K562 (cell line): ENCODE data around the gene CARD11. TPM values are rescaled to one million over a fixed set of nuclear protein-coding genes. Genes with fewer than 3 reads are reported as not detected.

Source experiments
- ATF1 ChIP-seq, 2 experiments: fragments of 450-650 bp in 1 of 2; IDR thresholded peaks; 2 replicates each; pipeline ENCODE4 v1.6.1; 2016; ENCODE audit warnings: missing compliant biosample characterization in 1 of 2, missing genetic modification characterization in 1 of 2
- CBX1 ChIP-seq: sonication (generic); IDR thresholded peaks from 2 replicates; pipeline ENCODE4 v1.6.1; 2016; ENCODE audit warnings: antibody characterized with exemption, low read depth, mild to moderate bottlenecking
- CEBPG ChIP-seq, 3 experiments: fragments of 200-800 bp in 1 of 3; sonication (Bioruptor generic) in 1 of 3; sonication (generic) in 1 of 3; formaldehyde crosslinking in 1 of 3; IDR thresholded peaks in 2 of 3; conservative IDR thresholded peaks in 1 of 3; 2 replicates each; pipeline versions ENCODE4 v1.6.1 to v1.8.0; 2016 to 2022; ENCODE audit warnings: missing compliant biosample characterization in 2 of 3, missing genetic modification characterization in 2 of 3, mild to moderate bottlenecking in 1 of 3, missing genetic modification reagents in 1 of 3
- ELF2 ChIP-seq: fragments of 250-450 bp; sonication (Bioruptor Pico); IDR thresholded peaks from 2 replicates; pipeline ENCODE4 v1.5.0; 2021; ENCODE audit warnings: mild to moderate bottlenecking
- HCFC1 ChIP-seq: IDR thresholded peaks from 2 replicates; pipeline ENCODE4 v1.6.1; 2012; ENCODE audit warnings: low read depth, low read length, improper control_type of control experiment
- NR2F6 ChIP-seq: fragments of 450-650 bp; formaldehyde crosslinking; IDR thresholded peaks from 2 replicates; pipeline ENCODE4 v1.4.0; 2020; ENCODE audit warnings: mild to moderate bottlenecking
- PHTF2 ChIP-seq: fragments of 250-450 bp; sonication (Bioruptor Pico); IDR thresholded peaks from 2 replicates; pipeline ENCODE4 v1.5.0; 2021; ENCODE audit warnings: mild to moderate bottlenecking
- PML ChIP-seq: IDR thresholded peaks from 2 replicates; pipeline ENCODE4 v1.6.1; 2012; ENCODE audit warnings: low read length, inconsistent platforms
- STAG1 ChIP-seq: sonication (generic); formaldehyde crosslinking; IDR thresholded peaks from 2 replicates; pipeline ENCODE4 v1.5.0; 2020; ENCODE audit warnings: missing genetic modification reagents, borderline replicate concordance
- ZNF239 ChIP-seq: fragments of 250-450 bp; sonication (Bioruptor Pico); IDR thresholded peaks from 2 replicates; pipeline ENCODE4 v1.4.0; 2020; ENCODE audit warnings: mild to moderate bottlenecking
- ZNF384 ChIP-seq: IDR thresholded peaks from 2 replicates; pipeline ENCODE4 v1.6.1; 2012; ENCODE audit warnings: low read depth, low read length, improper control_type of control experiment
- polyA plus RNA-seq, 8 experiments: library from polyadenylated mRNA; depleted of rRNA in 4 of 8; stranded (reverse) in 5 of 8; unstranded in 3 of 8; fragments of >200 nt; fragmentation: Nextera tagmentation in 2 of 8; fragmentation: Illumina TruSeq in 1 of 8; extraction: Ambion mirVana in 2 of 8; extraction: Trizol in 1 of 8; gene quantifications; 2 replicates each; pipeline versions ENCODE4 v1.2.1 to v1.2.3, GENCODE V29; 2011 to 2014; ENCODE audit warnings: inconsistent platforms in 1 of 8, missing spikeins in 1 of 8
- total RNA-seq, 7 experiments: library from RNA; depleted of rRNA in 6 of 7; stranded (reverse); fragments of >200 nt in 6 of 7; fragmentation: Illumina TruSeq in 2 of 7; extraction: Trizol in 2 of 7; gene quantifications; 2 replicates each; pipeline versions ENCODE4 v1.2.1 to v1.2.3, GENCODE V29; 2011 to 2021; ENCODE audit warnings: low replicate concordance in 1 of 7
- TF ChIP-seq, protein P1 (sequence below): fragments of 250-450 bp; sonication (Bioruptor Pico); IDR thresholded peaks from 2 replicates; pipeline ENCODE4 v1.5.0; 2021; ENCODE audit warnings: mild to moderate bottlenecking, moderate library complexity
- TF ChIP-seq, protein P2 (sequence below): sonication (generic); formaldehyde crosslinking; IDR thresholded peaks from 2 replicates; pipeline ENCODE4 v1.8.0; 2022; ENCODE audit warnings: mild to moderate bottlenecking, missing genetic modification reagents
- TF ChIP-seq, protein P3 (sequence below), 2 experiments: fragments of 150-350 bp in 1 of 2; IDR thresholded peaks; 2 replicates each; pipeline ENCODE4 v1.6.1; 2012 to 2016; ENCODE audit warnings: low read depth in 2 of 2, low read length in 2 of 2, mild to moderate bottlenecking in 1 of 2, moderate library complexity in 1 of 2
- TF ChIP-seq, protein P4 (sequence below): fragments of 250-450 bp; sonication (Bioruptor Pico); IDR thresholded peaks from 2 replicates; pipeline ENCODE4 v1.4.0; 2020; ENCODE audit warnings: borderline replicate concordance
- TF ChIP-seq, protein P5 (sequence below): fragments of 450-650 bp; formaldehyde crosslinking; conservative IDR thresholded peaks from 2 replicates; pipeline ENCODE4 v1.4.0; 2022; ENCODE audit warnings: mild to moderate bottlenecking, missing genetic modification characterization

The CARD11 gene
- total and polyA plus RNA-seq, 9 of the 15 experiments (the other 6 are each of a cell fraction or from before 2014, with no cell fraction given), result 0.07 to 12.8 (median 5.7) TPM

DNA sequence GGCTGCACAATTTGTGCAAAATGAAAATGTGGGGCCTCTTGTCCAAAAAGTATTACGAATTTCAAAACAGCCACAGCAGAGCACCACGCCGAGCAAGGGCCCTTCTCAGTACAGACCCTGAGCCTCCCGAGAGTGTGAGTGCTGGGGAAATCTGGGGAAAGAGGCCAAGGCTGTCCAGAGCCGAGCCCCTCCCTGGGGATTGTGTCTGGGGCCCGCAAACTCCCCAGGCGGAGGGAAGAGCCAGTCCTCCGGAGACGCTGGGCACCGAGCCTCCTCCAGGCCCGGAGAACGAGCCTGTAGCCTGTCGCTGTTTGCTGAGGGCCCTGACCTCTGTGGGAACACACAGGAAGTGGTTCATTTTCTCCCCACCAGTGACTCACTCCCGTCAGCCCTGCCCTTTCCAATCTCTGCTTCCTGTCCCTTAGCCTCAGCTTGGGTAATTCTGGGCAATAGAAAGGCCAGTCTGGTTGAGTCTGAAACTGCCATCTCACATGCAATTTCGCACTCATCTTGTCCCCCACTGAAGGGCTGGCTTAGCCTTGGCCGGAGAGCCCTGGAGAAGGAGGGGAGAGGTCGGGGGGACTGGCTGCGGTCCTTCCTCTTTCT, 180.1 kb downstream of the CARD11 start (continued):
- TF ChIP-seq, protein P1, sequence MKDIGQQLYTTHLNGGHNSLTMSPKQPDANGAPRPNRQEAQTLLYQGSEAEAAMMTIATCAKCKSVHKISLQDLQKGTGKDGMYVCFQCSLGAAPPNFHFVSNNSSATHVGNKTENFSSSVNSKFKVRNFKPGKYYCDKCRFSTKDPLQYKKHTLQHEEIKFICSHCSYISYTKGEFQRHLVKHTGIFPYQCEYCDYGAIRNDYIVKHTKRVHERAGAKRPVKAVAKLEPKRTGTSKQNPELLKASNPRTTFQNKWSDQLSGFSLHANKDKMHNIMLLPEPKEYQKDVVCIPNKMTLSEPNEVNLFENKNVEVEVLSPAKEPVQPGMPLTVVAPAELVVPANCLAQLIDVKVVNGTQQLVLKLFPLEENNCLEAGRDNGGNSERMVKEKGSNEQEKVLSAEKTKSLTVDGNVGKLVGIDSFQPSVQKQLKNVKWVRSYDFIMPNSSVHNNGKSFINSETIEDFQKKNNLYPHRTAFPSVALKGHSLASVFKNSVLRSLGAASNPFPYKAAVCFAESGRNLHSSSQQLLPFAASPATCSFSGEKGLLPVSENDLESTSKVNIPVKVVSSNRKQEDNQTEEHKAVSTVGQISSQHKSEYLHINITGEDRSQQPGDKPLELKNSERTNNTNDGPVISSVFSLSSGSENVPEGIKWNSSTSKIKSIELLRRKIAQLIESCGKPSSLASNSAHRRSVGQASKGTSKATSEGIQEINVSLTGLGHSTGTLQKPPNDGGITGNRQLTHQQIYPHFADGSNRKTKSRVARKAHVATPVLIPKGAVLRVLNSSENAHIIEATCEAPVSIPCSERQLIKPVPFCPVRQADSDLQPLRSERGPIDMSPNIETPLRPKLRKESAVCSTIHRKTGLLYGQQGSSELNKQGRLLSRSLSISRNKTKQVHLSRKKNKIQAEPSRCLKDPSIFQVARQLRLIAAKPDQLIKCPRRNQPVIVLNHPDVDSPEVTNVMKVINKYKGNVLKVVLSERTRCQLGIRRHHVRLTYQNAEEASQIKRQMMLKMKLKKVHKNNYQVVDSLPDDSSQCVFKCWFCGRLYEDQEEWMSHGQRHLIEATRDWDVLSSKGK (CRISPR knock-in tag), result no peak
- TF ChIP-seq ATF1 (CRISPR knock-in tag; IDR thresholded peaks at IDR 0.05) (no peak), ATF1 (tag; IDR thresholded peaks at IDR 0.05) (no peak; the same call in 1 of the 2 replicates), CBX1 (no peak), PML (no peak), NR2F6 (CRISPR knock-in tag) (no peak), PHTF2 (CRISPR knock-in tag) (no peak), ZNF384 (no peak), ZNF239 (CRISPR knock-in tag) (no peak), ELF2 (no peak), CEBPG (CRISPR knock-in tag; IDR thresholded peaks at IDR 0.05) (peak; percentile 53; the same call in 1 of the 2 replicates), CEBPG (tag; conservative IDR thresholded peaks at IDR 0.05 in 1 of 2, IDR thresholded peaks at IDR 0.05 in 1 of 2) (peak in 1 of 2 experiments; percentile 14; a peak in 1 of 4 replicates), STAG1 (CRISPR knock-in tag) (no peak), HCFC1 (peak; percentile 58)
- TF ChIP-seq, protein P2, sequence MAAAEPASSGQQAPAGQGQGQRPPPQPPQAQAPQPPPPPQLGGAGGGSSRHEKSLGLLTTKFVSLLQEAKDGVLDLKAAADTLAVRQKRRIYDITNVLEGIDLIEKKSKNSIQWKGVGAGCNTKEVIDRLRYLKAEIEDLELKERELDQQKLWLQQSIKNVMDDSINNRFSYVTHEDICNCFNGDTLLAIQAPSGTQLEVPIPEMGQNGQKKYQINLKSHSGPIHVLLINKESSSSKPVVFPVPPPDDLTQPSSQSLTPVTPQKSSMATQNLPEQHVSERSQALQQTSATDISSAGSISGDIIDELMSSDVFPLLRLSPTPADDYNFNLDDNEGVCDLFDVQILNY (CRISPR knock-in tag), result no peak
- TF ChIP-seq, protein P3, sequence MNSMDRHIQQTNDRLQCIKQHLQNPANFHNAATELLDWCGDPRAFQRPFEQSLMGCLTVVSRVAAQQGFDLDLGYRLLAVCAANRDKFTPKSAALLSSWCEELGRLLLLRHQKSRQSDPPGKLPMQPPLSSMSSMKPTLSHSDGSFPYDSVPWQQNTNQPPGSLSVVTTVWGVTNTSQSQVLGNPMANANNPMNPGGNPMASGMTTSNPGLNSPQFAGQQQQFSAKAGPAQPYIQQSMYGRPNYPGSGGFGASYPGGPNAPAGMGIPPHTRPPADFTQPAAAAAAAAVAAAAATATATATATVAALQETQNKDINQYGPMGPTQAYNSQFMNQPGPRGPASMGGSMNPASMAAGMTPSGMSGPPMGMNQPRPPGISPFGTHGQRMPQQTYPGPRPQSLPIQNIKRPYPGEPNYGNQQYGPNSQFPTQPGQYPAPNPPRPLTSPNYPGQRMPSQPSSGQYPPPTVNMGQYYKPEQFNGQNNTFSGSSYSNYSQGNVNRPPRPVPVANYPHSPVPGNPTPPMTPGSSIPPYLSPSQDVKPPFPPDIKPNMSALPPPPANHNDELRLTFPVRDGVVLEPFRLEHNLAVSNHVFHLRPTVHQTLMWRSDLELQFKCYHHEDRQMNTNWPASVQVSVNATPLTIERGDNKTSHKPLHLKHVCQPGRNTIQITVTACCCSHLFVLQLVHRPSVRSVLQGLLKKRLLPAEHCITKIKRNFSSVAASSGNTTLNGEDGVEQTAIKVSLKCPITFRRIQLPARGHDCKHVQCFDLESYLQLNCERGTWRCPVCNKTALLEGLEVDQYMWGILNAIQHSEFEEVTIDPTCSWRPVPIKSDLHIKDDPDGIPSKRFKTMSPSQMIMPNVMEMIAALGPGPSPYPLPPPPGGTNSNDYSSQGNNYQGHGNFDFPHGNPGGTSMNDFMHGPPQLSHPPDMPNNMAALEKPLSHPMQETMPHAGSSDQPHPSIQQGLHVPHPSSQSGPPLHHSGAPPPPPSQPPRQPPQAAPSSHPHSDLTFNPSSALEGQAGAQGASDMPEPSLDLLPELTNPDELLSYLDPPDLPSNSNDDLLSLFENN (IDR thresholded peaks at IDR 0.05; ENCODE audit: low read depth in 2 of 2, low read length in 2 of 2), result no peak
- TF ChIP-seq, protein P4, sequence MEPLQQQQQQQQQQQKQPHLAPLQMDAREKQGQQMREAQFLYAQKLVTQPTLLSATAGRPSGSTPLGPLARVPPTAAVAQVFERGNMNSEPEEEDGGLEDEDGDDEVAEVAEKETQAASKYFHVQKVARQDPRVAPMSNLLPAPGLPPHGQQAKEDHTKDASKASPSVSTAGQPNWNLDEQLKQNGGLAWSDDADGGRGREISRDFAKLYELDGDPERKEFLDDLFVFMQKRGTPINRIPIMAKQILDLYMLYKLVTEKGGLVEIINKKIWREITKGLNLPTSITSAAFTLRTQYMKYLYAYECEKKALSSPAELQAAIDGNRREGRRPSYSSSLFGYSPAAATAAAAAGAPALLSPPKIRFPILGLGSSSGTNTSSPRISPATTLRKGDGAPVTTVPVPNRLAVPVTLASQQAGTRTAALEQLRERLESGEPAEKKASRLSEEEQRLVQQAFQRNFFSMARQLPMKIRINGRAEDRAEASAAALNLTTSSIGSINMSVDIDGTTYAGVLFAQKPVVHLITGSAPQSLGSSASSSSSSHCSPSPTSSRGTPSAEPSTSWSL, result no peak
- TF ChIP-seq, protein P5, sequence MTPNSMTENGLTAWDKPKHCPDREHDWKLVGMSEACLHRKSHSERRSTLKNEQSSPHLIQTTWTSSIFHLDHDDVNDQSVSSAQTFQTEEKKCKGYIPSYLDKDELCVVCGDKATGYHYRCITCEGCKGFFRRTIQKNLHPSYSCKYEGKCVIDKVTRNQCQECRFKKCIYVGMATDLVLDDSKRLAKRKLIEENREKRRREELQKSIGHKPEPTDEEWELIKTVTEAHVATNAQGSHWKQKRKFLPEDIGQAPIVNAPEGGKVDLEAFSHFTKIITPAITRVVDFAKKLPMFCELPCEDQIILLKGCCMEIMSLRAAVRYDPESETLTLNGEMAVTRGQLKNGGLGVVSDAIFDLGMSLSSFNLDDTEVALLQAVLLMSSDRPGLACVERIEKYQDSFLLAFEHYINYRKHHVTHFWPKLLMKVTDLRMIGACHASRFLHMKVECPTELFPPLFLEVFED (CRISPR knock-in tag), result no peak
